Calu3 (cell line): ENCODE measurements around the gene GADD45G. TPM values are rescaled to one million over a fixed set of nuclear protein-coding genes. Genes with fewer than 3 reads are reported as not detected.

Experiments
- BruUV-seq: library from RNA; stranded (reverse); fragments of 400-500 nt; replicated peaks from 2 replicates; lab custom pipeline; 2021; lab: Mats Ljungman, UMichigan
- CTCF ChIA-PET: fragments of 300-600 bp; sonication (Branson Sonifier 250); formaldehyde crosslinking; loops from one replicate; lab custom pipeline; 2022; ENCODE audit warnings: antibody characterized with exemption; lab: Charles Lee
- DNase-seq: peaks from one replicate; pipeline ENCODE4 v3.0.0; 2022
- H3K27ac Mint-ChIP-seq: one replicate; pipeline ENCODE4 v1.8.0; 2022; ENCODE audit warnings: mixed read lengths; ENCODE audit not compliant: unreplicated experiment
- H3K27me3 Mint-ChIP-seq: one replicate; pipeline ENCODE4 v1.8.0; 2022; ENCODE audit warnings: mixed read lengths; ENCODE audit not compliant: unreplicated experiment
- H3K36me3 Mint-ChIP-seq: one replicate; pipeline ENCODE4 v1.8.0; 2022; ENCODE audit warnings: mild to moderate bottlenecking, moderate library complexity, mixed read lengths; ENCODE audit not compliant: insufficient read depth, unreplicated experiment
- H3K4me1 Mint-ChIP-seq: one replicate; pipeline ENCODE4 v1.8.0; 2022; ENCODE audit warnings: mild to moderate bottlenecking, low read depth, mixed read lengths; ENCODE audit not compliant: unreplicated experiment
- H3K4me3 Mint-ChIP-seq: one replicate; pipeline ENCODE4 v1.8.0; 2022; ENCODE audit warnings: mild to moderate bottlenecking, low read depth, moderate library complexity, mixed read lengths; ENCODE audit not compliant: unreplicated experiment
- H3K9me3 Mint-ChIP-seq: one replicate; pipeline ENCODE4 v1.8.0; 2022; ENCODE audit warnings: low read depth, mixed read lengths; ENCODE audit not compliant: unreplicated experiment
- CTCF ChIP-seq: fragments of 200-600 bp; IDR thresholded peaks from one replicate; pipeline ENCODE4 v1.8.0; 2022; ENCODE audit warnings: antibody characterized with exemption; ENCODE audit not compliant: unreplicated experiment
- intact Hi-C: fragments of 100-400 bp; cut with micrococcal nuclease; formaldehyde crosslinking; loops from one replicate; pipeline ENCODE4 v1.10.0; 2022; ENCODE audit not compliant: unreplicated experiment
- total RNA-seq: library from RNA; stranded (reverse); gene quantifications from 2 replicates; pipeline ENCODE4 v1.2.3, GENCODE V29; 2022

GADD45G gene
- total RNA-seq, 1 experiment from 2014 or later: 1.7 TPM

- H3K4me1 Mint-ChIP-seq: peaks cover 12% of the 10 kb centered on the region
- no peak for TF ChIP-seq CTCF
- no TSS peak for BruUV-seq
- CTCF ChIA-PET: interaction anchor here (0.5 to 1.0 kb wide), 4 partner anchors 8 to 96 kb away, joined by 3 to 9 read pairs (median 4); no protein-coding TSS in a partner anchor
- no peak overlapping the region for H3K4me3 Mint-ChIP-seq
- H3K27me3 Mint-ChIP-seq: no peaks in the 10 kb centered on the region
- H3K9me3 Mint-ChIP-seq: peaks cover 3% of the 10 kb centered on the region
- H3K27ac Mint-ChIP-seq: no peak overlapping the region
- DNase-seq: peak; percentile 38
- intact Hi-C loops: no loop called here
- peaks cover 4% of the 10 kb centered on the region for H3K36me3 Mint-ChIP-seq
These were observed 40.4 kb upstream of the GADD45G start for GRCh38 chr9:89564346-89564878.

- Mint-ChIP-seq H3K4me3 (no peak overlapping the region), H3K27me3 (peaks cover 14% of the 10 kb centered on the region), H3K36me3 (no peaks in the 10 kb centered on the region), H3K27ac (no peak overlapping the region), H3K9me3 (peaks cover 3% of the 10 kb centered on the region), H3K4me1 (peaks cover 10% of the 10 kb centered on the region)
- CTCF ChIA-PET: no interaction called here
- intact Hi-C loops: no loop called here
- no peak for TF ChIP-seq CTCF
- no TSS peak for BruUV-seq
- no peak for DNase-seq
These were observed 37.2 kb upstream of the GADD45G start for GRCh38 chr9:89567649-89568048.

- Mint-ChIP-seq H3K9me3 (no peaks in the 10 kb centered on the region), H3K36me3 (no peaks in the 10 kb centered on the region), H3K4me3 (no peak overlapping the region), H3K27me3 (peaks cover 54% of the 10 kb centered on the region), H3K27ac (no peak overlapping the region), H3K4me1 (no peaks in the 10 kb centered on the region)
- CTCF ChIA-PET: interaction anchor here (1.1 kb wide), 1 partner anchor 24 kb away, joined by 3 read pairs; no protein-coding TSS in a partner anchor
- intact Hi-C loops: no loop called here
- BruUV-seq: no TSS peak
- TF ChIP-seq CTCF: no peak
- no peak for DNase-seq
These were observed 30.5 kb upstream of the GADD45G start for GRCh38 chr9:89574309-89574708.

- BruUV-seq: no TSS peak
- peak; percentile 32 for TF ChIP-seq CTCF
- Mint-ChIP-seq H3K9me3 (no peaks in the 10 kb centered on the region), H3K4me1 (no peaks in the 10 kb centered on the region), H3K27ac (no peak overlapping the region), H3K4me3 (no peak overlapping the region), H3K36me3 (no peaks in the 10 kb centered on the region), H3K27me3 (peaks cover 74% of the 10 kb centered on the region)
- DNase-seq: no peak
- intact Hi-C loops: no loop called here
- CTCF ChIA-PET: interaction anchor here (0.6 to 1.4 kb wide), 2 partner anchors 17 to 113 kb away, joined by 3 to 5 read pairs; no protein-coding TSS in a partner anchor
These were observed 28.4 kb upstream of the GADD45G start for GRCh38 chr9:89576404-89576839.
